Muscle of arm (tissue), 12 donors: Measurements from ENCODE around the gene UGT1A4. TPM values are rescaled to one million over a fixed set of nuclear protein-coding genes. Genes with fewer than 3 reads are reported as not detected.
"Not testable (repeated sequence)": the region's sequence is repeated elsewhere in the genome, so short reads cannot be mapped to it uniquely, and the experiment has no call there.

Experiments used
- DNase-seq: peaks from one replicate; pipeline ENCODE4 v3.0.0-alpha.2; 2013
- polyA plus RNA-seq, 12 donors: library from polyadenylated mRNA; unstranded; fragments of 120-200 nt; gene quantifications; one replicate each; pipeline ENCODE4 v1.2.1, GENCODE V29; 2013; ENCODE audit not compliant: insufficient read length in 12 of 12

UGT1A4 gene
- polyA plus RNA-seq, 12 donors = not detected

GRCh38 chr2:233746475-233747282 lies 28.1 kb downstream of the UGT1A4 start:
- no peak for DNase-seq

GRCh38 chr2:233747283-233747544 lies 28.7 kb downstream of the UGT1A4 start:
- no peak for DNase-seq

GRCh38 chr2:233750689-233751088 lies 32.2 kb downstream of the UGT1A4 start:
- not testable (repeated sequence) for DNase-seq

- DNase-seq = not testable (repeated sequence)
These were observed 32.9 kb downstream of the UGT1A4 start for GRCh38 chr2:233751212-233752009.

GRCh38 chr2:233754872-233755611 lies 36.5 kb downstream of the UGT1A4 start:
- DNase-seq = no peak

- no peak for DNase-seq
These were observed 38.0 kb downstream of the UGT1A4 start for GRCh38 chr2:233756429-233757081.

GRCh38 chr2:233758141-233758540 lies 39.6 kb downstream of the UGT1A4 start:
- no peak for DNase-seq

- DNase-seq = no peak
These were observed 40.3 kb downstream of the UGT1A4 start for GRCh38 chr2:233758849-233759248.

- no peak for DNase-seq
These were observed 41.5 kb downstream of the UGT1A4 start, which contains the start of gene UGT1A1 for GRCh38 chr2:233760043-233760442. Gene UGT1A1, plus strand, starts transcription at chr2:233760270. Its CDS starts 18 bp downstream, at chr2:233760288.

GRCh38 chr2:233761040-233761769 lies 42.7 kb downstream of the UGT1A4 start:
- no peak for DNase-seq

- DNase-seq = no peak
These were observed 45.7 kb downstream of the UGT1A4 start for GRCh38 chr2:233764264-233764663.

- DNase-seq = no peak
These were observed 46.2 kb downstream of the UGT1A4 start for GRCh38 chr2:233764761-233765160.

GRCh38 chr2:233766416-233766815 lies 47.9 kb downstream of the UGT1A4 start:
- DNase-seq = no peak

- DNase-seq = no peak
These were observed 49.5 kb downstream of the UGT1A4 start for GRCh38 chr2:233768076-233768475.

GRCh38 chr2:233769260-233769659 lies 50.7 kb downstream of the UGT1A4 start:
- no peak for DNase-seq

GRCh38 chr2:233772153-233772552 lies 53.6 kb downstream of the UGT1A4 start:
- DNase-seq = no peak

- DNase-seq = no peak
These were observed 54.0 kb downstream of the UGT1A4 start for GRCh38 chr2:233772583-233772982.

GRCh38 chr2:233773854-233774253 lies 55.3 kb downstream of the UGT1A4 start:
- no peak for DNase-seq

- DNase-seq = no peak
These were observed 56.9 kb downstream of the UGT1A4 start for GRCh38 chr2:233775414-233775813.

GRCh38 chr2:233778030-233778429 lies 59.5 kb downstream of the UGT1A4 start, which contains the start of gene MROH2A:
Gene MROH2A, plus strand, starts transcription at chr2:233778330. Its CDS starts 1,029 bp downstream, at chr2:233779359.
- DNase-seq = no peak

GRCh38 chr2:233779722-233780121 lies 61.2 kb downstream of the UGT1A4 start:
- DNase-seq = no peak
